ENCODE results near the gene CLPTM1L.
"Not testable (repeated sequence)": the region's sequence is repeated elsewhere in the genome, so short reads cannot be mapped to it uniquely, and the experiment has no call there.

CLPTM1L gene

DNA sequence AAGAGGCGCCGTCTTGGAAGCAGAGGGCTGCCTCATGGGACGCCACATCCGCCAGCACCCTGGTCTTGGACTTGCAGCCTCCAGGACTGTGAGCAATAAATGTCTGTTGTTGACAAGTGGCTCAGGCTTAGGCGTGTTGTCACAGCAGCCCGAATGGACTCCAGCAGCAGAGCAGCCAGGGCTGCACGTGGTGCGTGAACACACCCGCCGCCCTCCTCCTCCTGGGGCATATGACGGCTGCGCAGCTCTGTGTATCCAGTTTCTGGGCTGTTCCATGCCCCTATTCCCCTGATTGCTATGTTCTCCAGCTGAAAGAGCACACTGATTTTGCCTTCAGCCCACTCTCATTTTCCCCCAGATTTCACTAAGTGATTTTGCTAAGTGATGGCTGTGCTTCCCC, 36.0 kb upstream of the CLPTM1L start:
- no peak for DNase-seq

DNA sequence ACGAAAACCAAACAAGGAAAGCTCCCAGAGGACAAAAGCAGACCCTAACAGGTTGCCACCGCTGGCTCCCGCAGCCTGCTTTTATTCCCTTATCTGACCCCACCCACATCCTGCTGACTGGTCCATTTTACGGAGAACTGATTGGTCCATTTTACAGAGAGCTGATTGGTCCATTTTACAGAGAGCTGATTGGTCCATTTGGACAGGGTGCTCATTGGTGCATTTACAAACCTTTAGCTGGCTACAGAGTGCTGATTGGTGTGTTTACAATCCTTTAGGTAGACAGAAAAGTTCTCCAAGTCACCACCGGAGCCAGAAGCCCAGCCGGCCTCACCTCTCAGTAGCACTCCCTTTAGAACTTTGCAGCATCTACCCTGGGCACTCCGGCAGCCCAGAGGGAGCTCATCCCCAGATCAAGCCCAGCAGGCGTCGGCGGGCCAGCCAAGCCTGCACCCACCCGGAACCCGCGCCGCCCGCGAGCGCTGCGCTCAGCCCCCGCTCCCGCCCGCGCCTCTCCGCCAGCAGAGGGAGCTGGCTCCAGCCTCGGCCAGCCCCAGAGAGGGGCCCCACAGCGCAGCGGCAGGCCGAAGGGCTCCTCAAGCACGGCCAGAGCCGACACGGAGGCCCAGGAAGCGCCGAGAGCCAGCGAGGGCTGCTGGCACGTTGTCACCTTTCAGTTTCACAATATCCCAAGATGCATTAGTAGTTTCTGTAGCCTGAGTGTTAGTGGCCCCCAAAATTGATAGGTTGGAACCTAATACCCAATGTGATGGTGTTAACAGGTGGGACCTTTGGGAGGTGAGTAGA, 35.3 kb upstream of the CLPTM1L start:
- DNase-seq = peak; percentile 56

DNA sequence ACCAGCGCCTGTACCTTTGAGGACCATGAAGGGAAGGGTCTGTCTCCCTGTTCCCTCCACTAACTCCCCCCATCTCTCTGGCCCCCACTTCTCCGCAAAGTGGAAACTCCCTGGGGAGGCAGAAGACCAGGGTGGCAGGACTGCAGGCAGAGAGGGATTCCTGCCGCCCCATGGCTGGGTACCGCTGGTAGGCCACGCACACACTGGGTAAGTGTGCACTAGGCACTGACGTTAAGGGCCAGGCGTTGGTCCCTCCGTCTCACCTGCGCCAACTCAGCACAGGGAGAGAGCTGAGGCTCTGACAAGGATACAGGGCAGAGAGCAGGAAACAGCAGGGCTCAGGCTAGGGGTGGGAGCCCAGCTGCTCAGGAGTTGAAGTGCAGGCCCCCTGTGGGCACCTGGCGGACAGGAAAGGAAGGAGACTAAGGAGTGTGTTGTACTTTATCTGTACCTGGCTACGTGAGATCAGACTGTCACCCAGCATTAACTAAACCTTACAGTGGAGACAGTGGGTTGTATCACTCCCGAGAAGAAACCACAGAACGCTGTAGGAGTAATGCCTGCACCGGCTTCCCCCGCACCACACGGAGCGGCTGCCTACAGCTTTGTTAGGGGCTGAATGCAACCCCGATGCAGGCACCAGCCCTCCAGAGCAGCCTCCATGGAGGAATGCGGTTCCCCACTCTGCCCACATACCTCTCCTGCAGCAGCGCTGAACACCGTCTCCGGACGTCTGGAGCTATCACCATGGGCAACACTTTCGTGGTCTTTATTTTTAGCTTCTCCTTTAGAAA, 34.2 kb upstream of the CLPTM1L start:
- DNase-seq = no peak

DNA sequence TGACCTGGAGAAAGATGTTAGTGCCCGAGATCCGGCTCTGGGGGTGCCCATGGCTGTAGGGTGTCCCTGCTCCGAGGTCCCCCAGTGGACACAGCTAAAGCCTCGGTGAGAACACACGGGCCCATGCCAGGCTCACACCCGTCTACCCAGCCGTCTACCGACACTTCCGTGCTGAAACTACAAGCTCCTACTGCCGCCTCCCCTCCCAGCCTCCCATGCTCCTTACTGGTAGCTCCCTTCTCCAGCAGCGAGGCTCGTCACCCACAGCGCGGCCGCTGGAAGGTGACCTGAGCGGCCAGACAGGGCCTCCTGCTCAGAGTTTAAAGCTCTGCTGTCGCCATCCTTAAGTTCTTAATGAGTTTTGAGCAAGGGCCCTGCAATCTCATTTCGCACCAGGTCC, 33.2 kb upstream of the CLPTM1L start:
- DNase-seq = no peak

DNA sequence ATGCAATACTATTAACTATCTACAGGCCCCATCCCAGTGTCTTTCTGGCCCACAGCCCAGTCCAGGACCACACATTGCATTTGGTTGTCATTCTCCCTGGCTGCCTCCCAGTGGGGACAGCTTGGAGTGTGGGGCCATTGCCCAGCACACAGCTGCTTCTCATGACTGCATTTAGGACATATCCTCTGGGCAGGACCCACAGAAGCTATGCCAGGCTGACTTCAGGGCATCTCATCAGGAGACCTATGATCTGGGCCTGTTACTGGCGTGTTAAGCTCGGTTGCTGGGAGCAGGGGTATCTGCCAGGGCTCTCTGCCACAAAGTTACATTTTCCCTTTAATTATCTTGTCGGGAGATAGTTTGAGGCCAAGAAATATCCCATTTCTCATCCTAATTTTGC, 32.1 kb upstream of the CLPTM1L start:
- DNase-seq = no peak

DNA sequence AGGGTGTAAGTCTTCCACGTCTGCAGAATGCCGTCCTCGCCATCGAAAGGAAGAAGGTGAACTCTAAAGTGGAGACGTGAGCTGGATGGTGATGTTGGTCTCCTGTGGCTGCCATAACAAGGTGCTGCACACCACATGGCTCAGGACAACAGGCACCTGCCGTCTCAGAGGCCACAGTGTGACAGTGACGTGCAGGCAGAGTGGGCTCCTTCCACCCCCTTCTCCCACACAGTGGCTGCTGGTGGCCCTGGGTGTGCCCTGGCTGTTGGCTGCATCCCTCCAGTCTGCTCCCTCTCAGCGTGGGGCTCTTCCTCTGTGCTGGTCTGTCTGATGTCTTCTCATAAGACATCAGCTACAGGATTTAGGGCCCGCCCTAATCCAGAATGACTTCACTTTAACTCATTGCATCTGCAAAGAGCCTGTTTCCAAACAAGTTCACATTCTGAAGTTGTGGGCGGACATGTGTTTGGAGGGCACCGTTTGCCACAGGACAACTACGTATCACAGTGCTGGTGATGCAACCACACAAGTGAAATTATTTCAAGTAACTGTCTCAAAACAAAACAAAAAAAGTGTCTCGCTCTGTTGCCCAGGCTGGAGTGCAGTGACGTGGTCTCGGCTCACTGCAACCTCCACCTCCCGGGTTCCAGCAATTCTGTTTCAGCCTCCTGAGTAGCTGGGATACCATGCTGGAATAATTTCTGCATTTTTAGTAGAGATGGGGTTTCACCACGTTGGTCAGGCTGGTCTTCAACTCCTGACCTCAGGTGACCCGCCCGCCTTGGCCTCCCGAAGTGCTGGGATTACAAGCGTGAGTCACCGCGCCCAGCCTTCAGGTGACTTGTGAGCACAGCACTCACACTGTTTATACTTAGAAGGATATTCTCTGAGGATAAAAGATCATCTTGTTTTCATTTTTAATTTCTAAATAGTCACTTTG, 31.2 kb upstream of the CLPTM1L start:
- DNase-seq = no peak

DNA sequence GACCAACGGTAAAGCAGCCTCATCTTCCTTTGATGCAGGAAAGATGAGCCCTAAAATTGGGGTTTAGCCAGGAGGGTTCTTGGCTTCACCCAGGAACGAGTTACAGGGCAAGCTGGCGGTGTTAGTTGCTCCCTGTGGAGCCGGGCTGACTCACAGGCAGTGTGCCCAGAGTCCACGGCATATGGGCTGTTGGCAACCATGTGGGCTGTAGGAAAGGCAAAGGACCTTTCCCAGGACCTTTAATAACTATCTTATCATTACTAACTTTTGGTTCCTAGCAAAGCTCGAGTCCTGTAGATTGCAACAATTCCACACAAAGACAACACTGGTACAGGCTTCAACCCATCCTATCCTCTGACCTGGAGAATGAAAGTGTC, 29.8 kb upstream of the CLPTM1L start:
- DNase-seq = no peak

DNA sequence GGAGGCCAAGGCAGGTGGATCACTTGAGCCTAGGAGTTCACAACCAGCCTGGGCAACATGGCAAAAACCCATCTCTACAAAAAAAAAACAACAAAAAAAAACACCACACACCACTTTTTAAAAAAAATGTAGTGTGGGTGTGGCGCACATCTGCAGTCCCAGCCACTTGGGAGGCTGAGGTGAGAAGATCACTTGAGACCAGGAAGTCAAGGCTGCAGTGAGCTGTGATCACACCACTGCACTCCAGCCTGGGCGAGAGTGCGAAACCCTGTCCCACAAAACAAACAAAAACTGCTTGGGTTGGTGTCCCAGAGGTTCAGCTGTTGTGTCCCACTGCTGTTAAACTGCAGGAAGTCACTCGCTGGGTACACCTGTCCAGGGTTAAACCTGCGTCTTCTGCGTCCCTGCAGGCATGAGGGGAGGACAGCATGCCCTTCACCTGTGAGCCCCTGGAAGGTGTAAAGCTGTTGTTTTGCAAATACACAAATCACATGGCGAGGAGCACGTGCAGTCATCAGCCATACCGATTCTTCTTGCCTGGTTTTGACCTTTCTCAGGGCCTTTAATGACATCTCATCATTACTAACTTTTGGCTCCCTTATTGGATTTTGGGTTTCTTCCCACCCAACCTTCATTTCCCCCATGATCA, 29.3 kb upstream of the CLPTM1L start:
- no peak for DNase-seq

DNA sequence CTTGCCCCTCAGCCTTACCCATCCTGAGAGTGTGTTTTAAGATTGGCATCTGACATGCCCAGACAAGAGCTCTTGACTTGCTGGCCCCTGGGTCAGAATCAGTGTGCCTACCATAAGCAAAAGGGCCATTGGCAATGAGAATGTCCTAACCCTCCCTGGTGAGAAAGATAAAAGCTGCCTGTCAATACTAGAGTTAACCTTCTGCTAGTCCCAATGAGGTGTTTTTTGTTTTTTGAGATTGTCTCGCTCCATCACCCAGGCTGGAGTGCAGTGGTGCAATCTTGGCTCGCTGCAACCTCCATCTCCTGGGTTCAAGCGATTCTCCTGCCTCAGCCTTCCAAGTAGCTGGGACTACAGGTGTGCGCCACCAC, 27.1 kb upstream of the CLPTM1L start:
- DNase-seq = not testable (repeated sequence)

DNA sequence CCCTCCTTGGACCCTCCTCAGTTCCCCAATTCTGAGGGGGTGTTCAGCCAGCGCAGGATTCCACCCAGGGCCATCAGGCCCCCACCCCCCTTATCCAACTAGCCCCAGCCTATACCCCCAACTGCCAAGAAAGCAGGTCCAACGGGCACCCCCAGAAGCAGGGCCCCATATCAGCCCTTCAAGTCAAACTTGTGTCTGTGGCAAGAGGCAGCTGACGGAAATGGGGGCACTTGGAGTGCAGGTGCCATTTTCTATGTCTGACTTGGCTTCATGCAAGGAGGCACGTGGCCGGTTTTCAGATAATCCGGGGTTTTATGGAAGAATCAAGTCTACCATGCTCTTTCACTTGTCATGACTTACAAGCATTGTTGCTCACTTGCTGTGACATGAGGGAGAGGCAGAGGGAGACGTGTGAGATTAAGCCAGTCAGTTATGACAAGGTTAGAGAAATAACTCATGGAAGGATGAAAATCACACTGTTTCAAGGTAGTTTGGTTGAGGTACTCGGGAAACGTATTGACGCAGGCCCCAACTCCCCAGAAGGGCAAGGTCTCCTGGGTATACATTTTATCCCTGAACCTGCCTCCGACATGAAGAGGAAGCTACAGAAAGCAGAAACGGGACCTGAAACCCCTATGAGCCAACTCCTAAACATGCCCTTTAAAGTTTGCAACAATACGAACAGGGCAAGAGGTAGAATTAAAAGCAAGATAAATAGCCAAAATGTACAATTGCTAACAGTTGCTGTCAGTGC, 26.5 kb upstream of the CLPTM1L start:
- DNase-seq = no peak

DNA sequence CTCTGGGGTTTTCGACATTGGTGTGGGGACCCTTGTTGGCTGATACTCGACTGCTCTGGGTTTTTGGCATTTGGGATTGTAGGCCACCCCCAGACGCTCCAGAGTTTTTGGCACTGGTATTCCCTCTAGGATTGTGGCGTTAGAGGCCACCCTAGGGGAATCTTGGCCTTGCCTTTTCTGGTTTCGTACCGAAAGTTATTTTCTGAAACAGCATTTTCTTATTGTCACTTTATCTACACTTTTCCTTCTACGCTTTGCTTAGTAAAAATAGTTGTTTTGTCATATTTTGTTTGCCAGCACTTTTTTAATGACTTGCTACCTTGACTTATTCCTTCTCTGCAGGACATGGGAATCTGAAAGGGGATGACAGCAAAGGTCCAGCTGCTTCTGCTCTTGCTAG, 25.1 kb upstream of the CLPTM1L start:
- no peak for DNase-seq

DNA sequence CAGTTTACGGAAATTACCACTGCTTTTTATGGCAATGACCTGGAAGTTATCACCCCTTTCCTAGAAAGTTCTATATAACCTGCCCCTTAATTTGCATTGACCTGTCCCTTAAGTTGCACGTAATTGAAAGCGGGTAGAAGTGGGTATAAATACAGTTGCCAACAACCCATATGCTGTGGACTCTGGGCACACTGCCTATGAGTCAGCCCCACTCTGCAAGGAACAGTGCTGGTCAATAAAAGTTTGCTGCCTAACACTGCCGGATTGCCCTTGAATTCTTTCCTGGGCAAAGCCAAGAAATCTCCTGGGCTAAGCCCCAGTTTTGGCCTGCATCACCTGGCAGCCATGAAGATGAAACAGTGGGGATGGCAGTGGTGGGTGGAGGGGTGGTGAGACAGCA, 23.9 kb upstream of the CLPTM1L start:
- no peak for DNase-seq

DNA sequence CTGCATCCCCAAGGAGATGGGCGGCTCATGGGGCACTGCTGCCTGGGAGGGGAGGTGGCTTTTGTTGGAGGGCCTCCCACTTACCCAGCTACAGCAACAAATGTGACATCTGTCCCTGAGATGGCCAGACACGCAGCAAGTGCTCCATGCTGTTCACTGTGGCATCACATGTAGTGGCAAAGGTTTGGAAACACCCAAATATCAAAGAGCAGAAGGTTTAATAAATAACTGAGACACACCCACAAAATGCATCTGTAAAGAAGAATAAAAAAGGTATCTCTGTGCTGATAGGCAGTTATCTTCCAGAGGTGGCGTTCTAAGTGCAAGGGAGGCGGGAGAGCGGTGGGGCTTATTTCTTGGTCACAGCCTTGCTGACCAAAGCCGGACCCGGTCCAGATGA, 23.3 kb upstream of the CLPTM1L start:
- no peak for DNase-seq

DNA sequence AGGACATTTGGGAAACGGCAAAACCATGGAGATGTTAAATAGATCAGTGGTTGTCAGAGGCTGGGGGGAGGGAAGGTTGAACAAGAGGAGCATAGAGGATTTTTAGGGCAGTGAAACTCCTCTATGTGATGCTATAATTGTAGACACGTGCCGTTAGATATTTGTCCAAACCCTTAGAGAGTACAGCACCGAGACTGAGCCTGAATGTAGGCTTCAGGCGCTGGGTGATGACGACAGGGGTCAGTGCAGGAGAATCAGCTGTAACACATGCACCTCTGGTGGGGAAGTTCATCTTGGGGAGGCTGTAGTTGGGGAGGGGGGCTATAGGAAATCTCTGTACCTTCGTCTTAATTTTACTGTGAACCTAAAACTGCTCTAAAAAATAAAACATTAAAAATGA, 22.2 kb upstream of the CLPTM1L start:
- no peak for DNase-seq

DNA sequence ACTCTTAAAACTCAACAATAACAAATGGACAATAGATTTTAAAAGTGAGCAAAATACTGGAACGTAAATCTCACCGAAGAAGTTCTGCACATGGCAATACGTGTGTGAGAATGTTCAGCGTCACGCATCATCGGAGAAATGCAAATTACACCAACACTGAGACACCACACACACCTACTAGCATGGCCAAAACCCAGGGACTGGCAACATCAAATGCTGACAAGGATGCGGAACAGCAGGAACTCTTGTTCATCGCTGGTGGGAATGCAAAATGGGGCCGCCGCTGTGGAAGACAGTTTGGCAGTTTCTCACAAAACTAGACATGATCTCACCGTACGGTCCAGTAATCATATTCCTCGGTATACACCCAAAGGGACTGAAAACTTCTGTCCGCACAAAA, 21.6 kb upstream of the CLPTM1L start:
- DNase-seq = no peak

DNA sequence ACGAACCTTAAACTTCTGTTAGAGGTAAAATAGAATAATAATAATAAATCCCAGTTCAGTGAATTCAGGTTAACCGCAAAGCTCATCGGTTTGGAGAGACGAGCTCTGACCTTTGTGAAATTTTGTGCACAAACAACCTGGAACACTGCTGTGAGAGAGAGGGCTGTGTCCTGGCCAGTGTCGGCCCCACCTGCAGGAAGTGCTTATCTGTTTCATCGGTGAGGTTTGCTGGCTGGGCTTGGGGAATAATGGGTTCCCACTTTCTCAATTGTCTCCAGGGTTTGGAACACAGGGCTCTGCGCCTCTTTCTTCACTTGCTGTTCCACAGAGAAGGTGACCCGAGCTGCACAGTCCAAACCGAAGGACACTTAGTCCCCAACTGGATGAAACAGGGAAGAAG, 19.3 kb upstream of the CLPTM1L start:
- no peak for DNase-seq

DNA sequence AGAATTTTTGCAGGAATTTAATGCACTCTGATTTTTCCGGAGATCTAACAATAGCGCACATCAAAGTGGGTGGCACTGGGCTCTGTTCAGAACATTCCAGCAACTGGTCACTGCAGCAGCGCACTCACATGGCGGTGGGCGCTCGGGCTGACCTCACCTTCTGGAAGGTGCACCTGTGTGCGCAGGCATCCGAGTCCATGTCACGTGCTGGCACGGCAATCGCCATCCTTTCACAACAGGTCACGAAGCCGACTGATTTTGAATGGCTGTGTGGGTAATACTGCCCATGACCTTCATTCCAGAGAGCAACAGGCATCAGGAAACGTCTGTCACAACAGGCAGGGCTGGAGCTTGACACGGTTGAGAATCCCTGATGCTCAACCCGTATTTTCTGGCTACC, 18.7 kb upstream of the CLPTM1L start:
- no peak for DNase-seq

DNA sequence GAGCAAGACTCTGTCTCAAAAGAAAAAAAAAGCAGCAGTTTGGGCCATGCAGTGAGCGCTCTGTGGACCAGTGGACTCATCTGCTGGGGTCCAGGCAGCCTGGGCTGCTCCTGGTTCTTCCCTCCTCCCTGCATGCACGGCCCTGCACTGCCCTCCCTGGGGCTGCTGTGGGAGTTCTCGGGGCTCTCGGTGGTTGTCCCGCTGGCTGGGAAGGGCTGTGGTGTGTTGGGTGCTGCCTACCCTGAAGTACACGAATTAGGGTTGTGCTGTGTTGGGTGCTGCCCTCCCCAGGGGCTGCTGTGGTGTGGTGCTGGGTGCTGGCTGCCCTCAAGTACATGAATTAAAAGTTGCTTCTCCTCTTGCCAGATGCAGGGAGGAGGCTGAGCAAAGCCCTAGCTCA, 18.3 kb upstream of the CLPTM1L start:
- no peak for DNase-seq

DNA sequence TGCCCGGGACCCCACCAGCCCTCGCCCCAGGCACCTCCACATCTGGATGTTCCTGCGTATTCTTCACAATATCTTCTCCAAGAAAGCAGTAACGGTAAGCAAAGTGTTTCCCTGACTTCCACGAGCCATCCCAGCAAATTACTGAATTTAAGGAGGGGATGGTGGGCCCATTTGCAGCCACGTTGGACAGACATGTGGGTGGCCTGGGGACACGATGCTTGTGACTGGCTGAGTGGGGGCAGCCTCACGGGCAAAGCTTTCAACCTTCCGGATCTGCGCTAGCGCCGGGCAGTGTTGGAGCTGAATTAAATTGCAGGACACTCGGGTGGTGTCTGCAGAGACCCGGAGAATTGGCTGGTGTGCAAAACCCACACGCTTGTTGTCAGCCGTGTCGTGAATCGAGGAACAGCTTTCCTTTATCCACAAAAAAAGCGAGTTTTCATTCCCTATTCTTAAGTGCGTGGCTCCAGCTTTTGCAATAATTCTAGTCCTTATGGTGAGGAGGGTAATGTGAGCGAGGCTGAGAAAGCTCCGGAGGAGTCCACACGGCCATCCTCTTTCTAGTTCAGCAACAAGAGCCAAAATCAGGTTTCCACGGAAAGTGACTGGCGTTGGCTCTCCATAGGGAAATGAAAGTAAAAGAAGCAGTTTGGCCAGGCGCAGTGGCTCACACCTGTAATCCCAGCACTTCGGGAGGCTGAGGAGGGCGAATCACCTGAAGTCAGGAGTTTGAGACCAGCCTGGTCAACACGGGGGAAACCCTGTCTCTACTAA, 17.5 kb upstream of the CLPTM1L start:
- no peak for DNase-seq

DNA sequence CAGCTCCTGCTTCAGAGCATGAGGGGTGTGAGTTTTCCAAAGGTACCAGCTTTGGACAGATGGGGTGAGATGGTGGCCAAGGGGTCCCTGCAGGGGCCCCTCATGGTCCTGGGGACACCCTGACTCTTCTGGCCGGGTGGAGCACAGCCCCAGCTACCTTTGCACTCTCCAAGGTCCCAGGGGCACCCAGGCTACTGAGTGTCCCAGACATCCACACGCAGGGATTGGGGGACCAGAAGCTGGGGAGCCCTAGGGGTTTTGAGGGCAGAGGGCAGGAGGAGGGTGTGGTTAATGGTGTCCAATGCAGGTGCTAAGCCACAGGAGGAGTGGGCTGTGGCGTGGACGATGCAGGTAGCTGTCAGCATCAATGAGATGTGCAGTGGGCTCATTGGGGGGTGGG, 16.0 kb upstream of the CLPTM1L start:
- no peak for DNase-seq

DNA sequence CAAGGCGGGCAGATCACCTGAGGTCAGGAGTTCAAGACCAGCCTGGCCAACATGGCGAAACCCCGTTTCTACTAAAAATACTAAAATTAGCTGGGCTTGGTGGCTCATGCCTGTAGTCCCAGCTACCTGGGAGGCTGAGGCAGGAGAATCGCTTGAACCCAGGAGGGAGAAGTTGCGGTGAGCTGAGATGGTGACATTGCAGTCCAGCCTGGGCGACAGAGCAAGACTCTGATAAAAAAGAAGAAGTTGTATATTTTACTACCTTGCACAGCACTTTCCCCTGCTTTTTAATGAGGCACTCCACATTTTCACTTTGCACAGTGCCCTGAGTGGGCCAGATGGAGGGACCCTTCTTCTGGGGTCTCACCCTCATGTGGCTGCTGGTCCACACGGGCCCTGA, 15.5 kb upstream of the CLPTM1L start:
- DNase-seq = not testable (repeated sequence)

Measured in suppressor macrophage treated with lipopolysaccharide for 4 hours (primary cell).